HG03571 (cell line): ENCODE measurements around the gene MARF1.
"Not testable (repeated sequence)": the region's sequence is repeated elsewhere in the genome, so short reads cannot be mapped to it uniquely, and the experiment has no call there.

ENCODE experiments used
- ATAC-seq: cut with Tn5 transposase; IDR thresholded peaks from one replicate; pipeline ENCODE4 v1.9.1; 2021; ENCODE audit not compliant: unreplicated experiment

The MARF1 gene

GRCh38 chr16:15573896-15574613 is 68.9 kb downstream of the MARF1 start:
- not testable (repeated sequence) for ATAC-seq

GRCh38 chr16:15573274-15573895 is 69.6 kb downstream of the MARF1 start:
- no peak for ATAC-seq

- ATAC-seq, result no peak
Observed at GRCh38 chr16:15572329-15573001, 70.5 kb downstream of the MARF1 start.

- no peak for ATAC-seq
Observed at GRCh38 chr16:15571557-15571956, 71.4 kb downstream of the MARF1 start.

- ATAC-seq, result not testable (repeated sequence)
Observed at GRCh38 chr16:15570666-15571065, 72.3 kb downstream of the MARF1 start.

GRCh38 chr16:15567823-15568222 is 75.1 kb downstream of the MARF1 start:
- no peak for ATAC-seq

- no peak for ATAC-seq
Observed at GRCh38 chr16:15566095-15566494, 76.9 kb downstream of the MARF1 start.

GRCh38 chr16:15564604-15565339 is 78.2 kb downstream of the MARF1 start:
- no peak for ATAC-seq

GRCh38 chr16:15559176-15559575 is 83.8 kb downstream of the MARF1 start:
- ATAC-seq, result no peak

GRCh38 chr16:15557258-15557657 is 85.7 kb downstream of the MARF1 start:
- no peak for ATAC-seq

GRCh38 chr16:15556130-15556529 is 86.8 kb downstream of the MARF1 start:
- ATAC-seq, result no peak

GRCh38 chr16:15553313-15554088 is 89.5 kb downstream of the MARF1 start:
- ATAC-seq, result no peak

- no peak for ATAC-seq
Observed at GRCh38 chr16:15552507-15552906, 90.4 kb downstream of the MARF1 start.

GRCh38 chr16:15548482-15548891 is 94.5 kb downstream of the MARF1 start:
- ATAC-seq, result no peak

GRCh38 chr16:15547768-15548096 is 95.2 kb downstream of the MARF1 start:
- ATAC-seq, result no peak

GRCh38 chr16:15547072-15547767 is 95.7 kb downstream of the MARF1 start:
- not testable (repeated sequence) for ATAC-seq

GRCh38 chr16:15545544-15545943 is 97.4 kb downstream of the MARF1 start:
- ATAC-seq, result no peak

GRCh38 chr16:15544405-15544804 is 98.5 kb downstream of the MARF1 start:
- no peak for ATAC-seq
